GM18868 (cell line): ENCODE measurements around the gene BICRAL.
"Not testable (repeated sequence)": the region's sequence is repeated elsewhere in the genome, so short reads cannot be mapped to it uniquely, and the experiment has no call there.

Experiments used
- ATAC-seq: cut with Tn5 transposase; IDR thresholded peaks from one replicate; pipeline ENCODE4 v1.9.1; 2021; ENCODE audit warnings: mild to moderate bottlenecking, moderate library complexity; ENCODE audit not compliant: unreplicated experiment

Gene BICRAL

DNA sequence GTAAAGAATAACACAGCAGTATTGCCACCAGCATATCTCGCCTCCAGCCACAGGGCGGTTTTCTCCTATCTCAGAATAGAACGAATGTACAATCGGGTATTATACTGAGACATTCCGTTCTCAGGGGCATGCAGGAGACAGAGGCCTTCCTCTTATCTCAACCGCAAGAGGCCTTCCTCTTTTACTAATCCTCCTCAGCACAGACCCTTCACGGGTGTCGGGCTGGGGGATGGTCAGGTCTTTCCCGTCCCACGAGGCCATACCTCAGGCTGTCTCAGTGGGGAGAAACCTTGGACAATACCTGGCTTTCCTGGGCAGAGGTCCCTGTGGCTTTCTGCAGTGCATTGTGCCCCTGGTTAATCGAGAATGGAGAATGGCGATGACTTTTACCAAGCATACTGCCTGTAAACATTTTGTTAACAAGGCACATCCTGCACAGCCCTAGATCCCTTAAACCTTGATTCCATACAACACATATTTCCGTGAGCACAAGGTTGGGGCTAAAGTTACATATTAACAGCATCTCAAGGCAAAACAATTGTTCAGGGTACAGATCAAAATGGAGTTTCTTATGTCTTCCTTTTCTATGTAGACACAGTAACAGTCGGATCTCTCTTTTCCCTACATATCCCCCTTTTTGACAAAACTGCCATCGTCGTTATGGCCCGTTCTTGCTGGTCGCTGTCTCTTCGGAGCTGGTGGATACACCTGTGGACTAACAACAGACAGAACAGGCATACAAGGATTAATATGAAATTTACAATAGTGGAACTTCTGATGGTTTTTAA is 112.4 kb downstream of the BICRAL start:
- ATAC-seq: not testable (repeated sequence)

DNA sequence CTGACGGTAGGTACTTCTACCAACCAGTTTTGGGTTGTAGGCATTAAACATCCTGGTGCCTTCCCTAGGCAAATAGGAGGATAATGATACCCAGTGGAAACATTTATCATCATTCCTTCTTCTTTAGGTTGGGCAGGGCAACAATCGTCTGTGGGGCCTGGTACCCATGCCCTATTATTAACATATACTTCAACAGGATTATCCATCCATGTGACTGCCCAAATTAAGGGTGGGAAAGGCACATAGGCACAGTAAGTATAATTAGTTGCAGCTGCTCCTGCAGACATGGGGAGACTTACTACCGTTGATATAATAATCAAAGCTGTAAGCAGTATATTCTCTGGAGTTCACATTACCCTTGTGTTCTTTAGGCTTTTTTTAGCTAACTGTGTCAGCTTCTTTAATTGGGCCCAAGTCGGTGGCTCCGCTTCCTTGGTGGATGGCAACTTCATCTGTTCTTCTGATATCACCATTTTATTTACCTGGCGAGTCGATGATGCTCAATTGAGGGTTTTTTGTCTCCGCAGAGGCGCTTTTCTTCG is 114.4 kb downstream of the BICRAL start:
- no peak for ATAC-seq

- ATAC-seq: no peak
These were observed 117.1 kb downstream of the BICRAL start for GRCh38 chr6:42898891-42899361.

GRCh38 chr6:42899871-42900270 is 118.0 kb downstream of the BICRAL start:
- no peak for ATAC-seq

DNA sequence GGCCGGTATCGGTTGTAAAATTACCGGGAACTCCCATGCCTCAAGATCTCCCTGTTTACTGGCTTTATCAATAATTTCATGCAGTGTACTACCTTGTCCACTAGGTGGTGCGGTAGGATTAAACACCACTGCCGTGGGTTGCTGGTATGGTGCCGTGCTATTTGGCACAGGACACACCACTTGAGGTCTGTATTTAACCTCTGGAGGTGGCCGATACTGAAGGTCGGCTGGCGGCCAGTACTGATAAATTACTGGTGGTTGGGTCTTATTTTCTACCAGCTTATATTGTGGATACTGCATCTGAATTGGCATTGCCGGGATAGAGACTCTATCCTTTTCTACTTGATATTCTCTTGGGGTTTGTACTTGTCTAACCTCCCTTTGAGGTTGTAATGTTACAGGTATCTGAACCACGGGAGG is 119.7 kb downstream of the BICRAL start:
- ATAC-seq: no peak

DNA sequence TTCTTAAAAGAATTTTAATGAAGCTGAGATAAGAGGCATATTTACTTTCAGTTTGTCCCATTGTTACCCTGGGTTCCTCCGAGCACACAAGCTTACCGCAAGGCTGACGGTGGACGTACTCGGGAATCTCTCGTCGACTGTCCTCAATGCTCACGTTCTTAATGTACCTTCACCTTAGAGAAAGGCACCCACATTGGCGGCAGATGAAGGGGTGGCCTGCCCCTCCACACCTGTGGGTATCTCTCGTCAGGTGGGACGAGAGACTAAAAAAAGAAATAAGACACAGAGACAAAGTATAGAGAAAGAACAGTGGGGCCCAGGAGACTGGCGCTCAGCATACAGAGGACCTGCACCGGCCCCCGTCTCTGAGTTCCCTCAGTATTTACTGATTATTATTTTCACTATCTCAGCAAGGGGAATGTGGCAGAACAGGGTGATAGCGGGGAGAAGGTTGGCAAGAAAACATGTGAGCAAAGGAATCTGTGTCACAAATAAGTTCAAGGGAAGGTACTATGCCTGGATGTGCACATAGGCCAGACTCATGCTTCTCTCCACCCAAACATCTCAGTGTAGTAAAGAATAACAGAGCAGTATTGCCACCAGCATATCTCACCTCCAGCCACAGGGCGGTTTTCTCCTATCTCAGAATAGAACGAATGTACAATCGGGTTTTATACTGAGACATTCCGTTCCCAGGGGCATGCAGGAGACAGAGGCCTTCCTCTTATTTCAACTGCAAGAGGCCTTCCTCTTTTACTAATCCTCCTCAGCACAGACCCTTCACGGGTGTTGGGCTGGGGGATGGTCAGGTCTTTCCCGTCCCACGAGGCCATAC is 120.8 kb downstream of the BICRAL start:
- ATAC-seq: not testable (repeated sequence)

GRCh38 chr6:42904467-42904866 is 122.6 kb downstream of the BICRAL start:
- no peak for ATAC-seq

DNA sequence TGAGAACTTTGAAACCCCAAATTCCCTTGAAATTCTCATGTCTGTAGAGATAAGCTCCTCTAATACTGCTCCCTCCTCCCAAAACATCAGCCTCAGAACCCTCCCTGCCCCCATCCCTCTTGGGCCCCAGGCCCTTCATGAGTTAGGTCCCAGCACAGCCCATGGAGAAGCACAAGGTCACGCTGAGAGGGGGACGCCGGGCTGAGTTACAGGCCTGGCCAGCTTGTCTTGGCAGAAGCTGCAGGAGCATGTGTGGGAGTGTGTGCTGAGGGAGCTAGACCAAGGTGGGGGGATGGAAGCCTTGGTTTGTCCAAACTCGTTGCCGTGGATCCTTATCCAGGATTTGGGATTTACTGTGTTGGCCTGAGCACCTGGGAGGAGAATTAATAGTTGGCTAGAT is 125.5 kb downstream of the BICRAL start:
- ATAC-seq: no peak

DNA sequence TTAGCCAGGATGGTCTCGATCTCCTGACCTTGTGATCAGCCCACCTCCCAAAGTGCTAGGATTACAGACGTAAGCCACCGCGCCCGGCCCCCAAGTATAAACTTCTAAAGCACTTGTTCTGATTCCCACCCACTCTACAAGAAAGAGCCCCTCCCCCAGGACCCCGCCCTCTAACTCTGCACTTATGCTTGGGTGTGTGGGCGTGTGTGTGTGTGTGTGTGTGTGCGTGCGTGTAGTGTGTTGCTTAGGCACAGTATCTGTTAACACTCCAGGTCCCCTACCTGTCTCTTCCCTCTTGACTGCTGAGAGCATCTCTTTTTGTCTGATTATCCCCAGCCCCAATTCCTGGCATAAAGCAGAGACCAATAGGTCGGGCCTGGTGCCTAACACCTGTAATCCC is 128.0 kb downstream of the BICRAL start:
- ATAC-seq: no peak

DNA sequence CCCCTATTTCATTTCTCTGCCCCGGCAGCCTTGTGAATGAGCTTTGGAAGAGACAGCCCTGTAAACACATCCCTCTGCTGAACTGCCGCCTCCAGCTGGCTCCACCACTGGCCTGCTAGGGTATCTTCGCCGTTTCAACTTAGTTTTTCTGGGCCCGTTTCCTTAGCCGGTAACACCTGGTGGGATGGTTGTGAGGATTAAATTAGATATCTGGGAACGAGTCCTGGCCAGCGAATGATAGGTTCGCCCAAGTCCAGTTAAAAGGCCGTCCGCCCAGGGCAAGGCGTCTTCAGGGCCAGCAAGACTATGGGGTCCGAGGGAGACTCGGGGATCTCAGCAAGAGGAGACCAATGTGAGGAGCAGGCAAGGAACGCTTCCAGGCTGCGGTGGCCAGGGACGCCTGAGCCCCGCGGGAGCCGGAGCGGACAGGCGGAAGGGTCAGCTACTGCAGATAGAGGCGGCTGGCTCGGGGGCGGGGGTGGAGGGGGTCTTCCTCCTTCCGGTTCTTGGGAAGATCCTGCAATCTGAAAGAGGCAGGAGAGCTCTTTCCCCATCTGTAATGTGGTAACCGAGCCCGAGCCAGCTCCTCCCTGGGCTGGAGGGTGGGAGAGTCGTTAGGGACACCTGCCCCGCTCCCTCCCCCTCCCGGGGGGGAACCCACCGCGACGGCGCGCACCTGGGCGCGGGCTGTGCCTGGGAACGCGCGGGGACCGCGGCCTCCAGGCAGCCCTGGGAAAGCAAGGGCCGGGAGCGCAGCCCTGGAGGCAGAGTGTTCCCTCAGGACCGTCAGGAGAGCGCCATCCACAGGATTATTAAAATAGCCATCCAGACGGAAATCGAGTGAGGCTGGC is 129.5 kb downstream of the BICRAL start:
- ATAC-seq: no peak

DNA sequence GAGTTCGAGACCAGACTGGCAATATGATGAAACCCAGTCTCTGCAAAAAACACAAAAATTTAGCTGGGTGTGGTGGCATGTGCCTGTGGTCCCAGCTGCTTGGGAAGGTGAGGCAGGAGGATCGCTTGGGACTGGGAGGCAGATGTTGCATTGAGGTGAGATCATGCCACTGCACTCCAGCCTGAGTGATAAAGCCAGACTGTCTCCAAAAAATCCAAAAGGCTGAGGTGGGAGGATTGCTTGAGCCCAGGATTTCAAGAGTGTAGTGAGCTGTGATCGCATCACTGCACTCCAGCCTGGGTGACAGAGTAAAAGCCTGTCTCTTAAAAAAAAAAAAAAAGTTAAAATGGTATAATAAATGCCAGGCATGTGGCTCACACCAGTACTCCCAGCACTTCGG is 132.7 kb downstream of the BICRAL start:
- no peak for ATAC-seq

DNA sequence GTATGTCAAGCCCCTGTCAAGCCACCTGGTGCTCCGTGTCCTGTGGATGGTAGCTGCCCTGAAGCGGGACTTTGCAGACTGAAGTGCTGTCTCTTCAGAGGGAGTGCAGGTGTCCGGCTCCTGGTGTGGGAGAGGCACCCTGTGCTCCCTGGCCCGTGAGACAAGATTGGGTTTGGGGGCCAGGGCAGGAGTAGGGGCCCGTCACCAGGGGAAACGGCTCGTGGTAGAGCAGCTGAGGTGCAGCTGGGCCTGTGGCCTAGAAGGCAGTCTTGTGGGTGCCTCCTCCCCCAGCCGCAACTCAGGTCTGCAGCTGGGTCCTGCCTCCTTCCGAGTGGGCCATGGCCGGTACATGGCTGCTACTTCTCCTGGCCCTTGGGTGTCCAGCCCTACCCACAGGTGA is 133.9 kb downstream of the BICRAL start, which contains the start of gene PTCRA:
PTCRA (plus strand) TSS at position 322 of the 400 bp plus-strand sequence; CDS start at position 339, 17 bp downstream.
- ATAC-seq: no peak

GRCh38 chr6:42916288-42916687 is 134.4 kb downstream of the BICRAL start:
- no peak for ATAC-seq
